ENCODE data around the gene PTPN13.
A peak's percentile ranks its signal among the peaks of the same experiment; 100 is the strongest.
"Not testable (repeated sequence)": the region's sequence is repeated elsewhere in the genome, so short reads cannot be mapped to it uniquely, and the experiment has no call there.

Gene PTPN13

DNA sequence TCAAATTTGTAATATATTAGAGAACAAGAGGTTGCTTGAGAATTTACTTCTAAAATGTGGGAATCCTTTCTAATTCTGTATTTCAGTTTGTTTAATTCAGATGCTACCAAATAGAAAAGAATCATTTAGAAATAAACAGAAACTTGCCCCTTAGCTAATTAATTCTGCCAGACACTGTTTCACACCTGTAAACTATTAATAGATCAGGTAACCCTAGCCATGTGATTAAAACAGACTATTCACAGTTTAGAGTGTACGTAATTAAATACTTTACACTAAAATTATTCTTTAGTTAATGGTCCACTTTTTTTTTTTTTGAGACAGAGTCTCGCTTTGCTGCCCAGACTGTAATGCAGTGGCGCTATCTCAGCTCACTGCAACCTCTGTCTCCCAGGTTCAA is 124.0 kb downstream of the PTPN13 start:
- no peak for DNase-seq

DNA sequence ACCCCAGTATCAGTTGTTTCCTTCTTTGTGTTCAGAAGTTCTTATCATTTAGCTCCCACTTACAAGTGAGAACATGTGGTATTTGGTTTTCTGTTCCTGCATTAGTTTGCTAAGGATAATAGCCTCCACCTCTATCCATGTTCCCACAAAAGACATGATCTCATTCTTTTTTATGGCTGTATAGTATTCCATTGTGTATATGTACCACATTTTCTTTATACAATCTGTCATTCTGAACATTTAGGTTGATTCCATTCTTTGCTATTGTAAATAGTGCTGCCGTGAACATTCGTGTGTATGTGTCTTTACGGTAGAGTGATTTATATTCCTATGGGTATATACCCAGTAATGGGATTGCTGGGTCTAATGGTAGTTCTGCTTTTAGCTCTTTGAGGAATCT is 125.0 kb downstream of the PTPN13 start:
- DNase-seq = not testable (repeated sequence)

DNA sequence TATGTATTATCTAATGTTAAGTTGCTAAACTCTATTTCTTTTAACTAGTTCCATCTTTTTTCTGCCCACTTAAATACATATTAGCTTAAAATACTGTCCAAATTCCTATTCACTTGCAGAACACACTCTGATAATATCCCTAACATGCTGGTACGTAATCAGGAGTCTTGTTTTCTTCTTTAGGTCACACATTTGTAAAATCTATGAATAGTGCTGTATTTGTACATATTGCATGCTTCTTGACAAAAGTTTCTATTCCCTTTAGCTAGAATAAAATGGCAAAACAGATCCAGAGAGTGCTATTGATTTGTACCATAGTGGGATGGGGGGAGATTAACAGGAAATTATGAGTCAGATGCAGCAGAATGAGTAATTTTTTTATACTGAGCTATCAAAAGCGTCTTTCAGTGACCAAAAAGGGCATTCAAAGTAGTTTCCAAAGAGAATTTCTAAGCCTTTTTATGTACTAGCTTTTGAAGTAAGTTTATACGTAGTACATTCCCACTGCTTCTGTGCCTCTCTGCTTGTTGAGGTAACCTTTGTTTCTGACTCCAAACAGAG is 126.5 kb downstream of the PTPN13 start:
- DNase-seq = peak; percentile 55

DNA sequence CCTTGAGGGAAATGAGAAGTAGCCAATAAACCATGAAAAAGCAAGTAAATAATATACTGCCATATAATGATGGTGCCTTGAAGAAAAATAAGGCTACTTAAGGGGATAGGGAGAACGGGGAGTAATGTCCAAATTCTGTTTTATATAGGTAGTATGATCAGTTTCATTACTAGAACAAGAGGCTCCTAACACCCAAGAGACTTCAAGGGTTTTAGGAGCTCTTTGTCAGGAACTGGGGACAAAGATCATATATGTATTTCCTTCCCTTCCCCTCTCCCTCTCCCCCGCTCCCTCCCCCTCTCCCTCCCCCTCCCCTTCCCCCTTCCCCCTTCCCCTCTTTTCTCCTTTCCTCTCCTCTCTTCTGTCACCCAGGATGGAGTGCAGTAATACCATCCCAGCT is 127.3 kb downstream of the PTPN13 start:
- no peak for DNase-seq

DNA sequence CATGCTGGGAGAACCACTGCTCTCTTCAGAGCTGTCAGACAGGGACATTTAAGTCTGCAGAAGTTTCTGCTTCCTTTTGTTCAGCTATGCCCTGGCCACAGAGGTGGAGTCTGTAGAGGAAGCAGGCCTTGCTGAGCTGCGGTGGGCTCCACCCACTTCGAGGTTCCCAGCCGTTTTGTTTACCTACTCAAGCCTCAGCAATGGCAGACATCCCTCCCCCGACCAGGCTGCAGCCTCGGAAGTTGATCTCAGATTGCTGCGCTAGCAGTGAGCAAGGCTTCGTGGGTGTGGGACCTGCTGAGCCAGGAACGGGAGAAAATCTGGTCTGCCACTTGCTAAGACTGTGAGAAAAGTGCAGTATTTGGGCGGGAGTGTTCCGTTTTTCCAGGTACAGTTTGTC is 136.2 kb downstream of the PTPN13 start:
- no peak for DNase-seq

DNA sequence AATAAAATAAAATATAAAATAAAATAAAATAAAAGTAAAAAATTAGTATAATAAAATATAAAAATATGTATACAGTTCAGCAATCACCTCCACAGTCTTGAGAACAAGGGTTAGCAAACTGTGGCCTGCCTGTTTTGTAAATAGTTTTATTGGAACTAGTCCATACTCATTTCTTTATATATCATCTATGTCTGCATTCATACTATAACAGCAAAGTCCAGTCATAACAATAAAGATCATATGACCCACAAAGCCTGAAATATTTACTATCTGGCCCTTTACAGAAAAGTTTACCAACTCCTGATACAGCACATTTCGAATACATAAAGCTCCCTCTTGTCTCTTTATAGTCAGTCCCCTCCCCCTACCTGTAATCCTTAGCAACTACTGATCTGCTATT is 143.1 kb downstream of the PTPN13 start:
- no peak for DNase-seq

DNA sequence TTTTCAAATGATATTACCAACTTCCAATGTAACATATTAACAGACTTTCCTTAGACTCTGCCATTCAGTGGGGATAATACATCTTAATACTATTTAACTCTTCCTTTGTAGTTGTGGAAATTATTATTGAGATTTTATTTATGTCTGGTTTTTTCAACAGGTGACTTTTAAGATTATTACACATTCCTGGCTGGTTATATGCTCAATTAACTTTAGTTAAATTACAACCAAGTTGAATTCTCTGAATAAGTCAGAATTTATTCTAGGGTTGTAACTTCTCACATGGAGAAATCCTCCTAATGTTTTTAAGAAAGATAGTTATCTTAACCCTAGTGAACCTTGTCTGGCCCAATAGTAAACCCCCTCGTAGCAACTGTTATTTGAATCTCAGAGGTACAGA is 147.7 kb downstream of the PTPN13 start:
- no peak for DNase-seq

DNA sequence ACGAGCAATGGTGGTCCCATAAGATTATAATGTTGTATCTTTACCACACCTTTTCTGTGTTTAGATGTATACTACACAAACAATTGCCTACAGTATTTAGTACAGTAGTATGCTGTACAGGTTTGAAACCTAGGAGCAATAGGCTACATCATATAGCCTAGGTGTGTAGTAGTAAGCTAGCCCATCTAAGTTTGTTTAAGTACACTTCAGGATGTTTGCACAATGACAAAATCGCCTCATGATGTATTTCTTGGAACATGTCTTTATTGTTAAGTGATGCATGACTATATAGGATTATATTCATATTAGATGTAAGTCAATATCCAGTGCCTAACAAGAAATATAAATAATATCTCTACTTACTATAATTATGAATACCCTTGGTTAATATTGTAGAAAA is 150.5 kb downstream of the PTPN13 start:
- DNase-seq = no peak

DNA sequence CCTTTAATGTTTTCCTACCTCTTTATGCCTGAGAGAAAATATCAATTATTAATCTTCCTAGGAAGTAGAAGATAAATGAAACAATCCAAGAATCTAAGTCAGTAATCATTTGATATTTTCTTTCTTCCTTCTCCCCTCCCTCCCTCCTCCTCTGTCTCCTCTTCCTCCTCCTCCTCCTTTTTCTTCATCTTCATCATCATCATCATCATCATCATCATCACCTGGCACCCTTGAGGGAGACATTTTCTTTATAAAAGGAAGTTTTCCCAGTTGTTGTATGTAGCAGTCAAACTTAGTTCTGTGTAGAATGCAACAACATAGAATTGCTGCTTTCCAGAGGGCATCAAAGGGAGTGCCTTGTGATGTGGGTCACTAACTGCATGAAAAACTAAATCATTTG is 155.0 kb downstream of the PTPN13 start:
- no peak for DNase-seq

DNA sequence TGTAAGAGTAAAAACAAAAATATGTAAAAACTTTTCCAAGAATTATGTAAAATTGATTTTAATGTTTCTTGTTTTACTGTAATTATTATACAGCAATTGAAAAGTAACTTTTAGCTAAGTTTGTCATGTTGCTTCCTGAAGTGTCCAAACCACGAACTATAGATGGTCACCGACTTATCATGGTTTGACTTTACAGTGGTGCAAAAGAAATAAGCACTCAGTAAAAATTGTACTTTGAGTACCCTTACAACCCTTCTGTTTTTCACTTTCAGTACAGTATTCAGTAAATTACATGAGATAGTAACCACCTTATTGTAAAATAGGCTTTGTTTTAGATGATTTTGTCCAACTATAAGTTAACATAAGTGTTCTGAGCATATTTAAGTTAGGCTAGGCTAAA is 161.3 kb downstream of the PTPN13 start:
- DNase-seq = no peak

DNA sequence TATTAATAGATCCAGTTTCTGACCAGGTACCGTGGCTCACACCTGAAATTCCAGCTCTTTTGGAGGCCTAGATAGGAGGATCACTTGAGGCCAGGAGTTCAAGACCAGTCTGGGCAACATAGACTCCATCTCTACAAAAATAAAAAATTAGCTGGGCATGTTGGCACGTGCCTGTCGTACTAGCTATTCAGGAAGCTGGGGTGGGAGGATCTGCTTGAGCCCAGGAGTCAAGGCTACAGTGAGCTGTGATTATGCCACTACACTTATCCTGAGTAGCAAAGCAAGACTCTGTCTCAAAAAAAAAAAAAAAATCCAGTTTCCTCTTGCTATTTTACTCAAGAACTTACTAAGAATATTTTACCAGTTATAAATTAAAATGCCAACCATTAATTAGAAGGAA is 163.4 kb downstream of the PTPN13 start:
- DNase-seq = no peak

DNA sequence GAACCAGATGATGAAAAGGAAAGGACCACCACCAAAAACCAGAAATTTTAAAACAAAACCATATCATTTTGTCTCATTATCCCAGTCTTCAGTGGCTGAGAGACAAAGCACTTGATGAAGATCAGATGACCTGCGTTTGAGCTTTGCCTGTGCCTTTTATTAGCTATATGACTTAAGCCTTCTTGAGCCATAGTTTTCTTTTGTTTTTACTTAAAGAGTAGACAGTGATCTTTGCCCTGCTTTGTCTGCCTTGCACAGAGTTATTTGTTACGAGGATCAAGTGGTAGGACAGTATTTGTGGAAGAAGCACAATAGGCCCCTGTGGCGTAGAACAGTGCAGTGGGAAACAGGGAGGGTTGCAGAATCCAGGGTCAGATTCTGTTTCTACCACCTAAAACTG is 165.2 kb downstream of the PTPN13 start:
- DNase-seq = no peak

DNA sequence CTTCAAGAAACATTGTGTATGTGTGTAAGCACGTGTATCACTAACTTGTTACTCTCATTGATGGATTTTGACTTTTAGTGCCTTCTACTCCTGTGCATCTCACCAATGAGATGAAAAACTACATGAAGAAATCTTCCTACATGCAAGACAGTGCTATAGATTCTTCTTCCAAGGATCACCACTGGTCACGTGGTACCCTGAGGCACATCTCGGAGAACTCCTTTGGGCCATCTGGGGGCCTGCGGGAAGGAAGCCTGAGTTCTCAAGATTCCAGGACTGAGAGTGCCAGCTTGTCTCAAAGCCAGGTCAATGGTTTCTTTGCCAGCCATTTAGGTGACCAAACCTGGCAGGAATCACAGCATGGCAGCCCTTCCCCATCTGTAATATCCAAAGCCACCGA is 168.5 kb downstream of the PTPN13 start:
- DNase-seq = no peak

DNA sequence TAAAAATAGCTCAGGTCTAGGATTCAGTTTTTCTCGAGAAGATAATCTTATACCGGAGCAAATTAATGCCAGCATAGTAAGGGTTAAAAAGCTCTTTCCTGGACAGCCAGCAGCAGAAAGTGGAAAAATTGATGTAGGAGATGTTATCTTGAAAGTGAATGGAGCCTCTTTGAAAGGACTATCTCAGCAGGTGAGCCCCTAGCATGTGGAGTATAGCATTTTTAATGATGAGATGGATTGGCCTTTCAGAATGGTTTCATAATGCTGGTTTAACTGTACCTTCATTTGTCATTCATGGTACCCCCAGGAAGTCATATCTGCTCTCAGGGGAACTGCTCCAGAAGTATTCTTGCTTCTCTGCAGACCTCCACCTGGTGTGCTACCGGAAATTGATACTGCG is 175.7 kb downstream of the PTPN13 start:
- DNase-seq = no peak

DNA sequence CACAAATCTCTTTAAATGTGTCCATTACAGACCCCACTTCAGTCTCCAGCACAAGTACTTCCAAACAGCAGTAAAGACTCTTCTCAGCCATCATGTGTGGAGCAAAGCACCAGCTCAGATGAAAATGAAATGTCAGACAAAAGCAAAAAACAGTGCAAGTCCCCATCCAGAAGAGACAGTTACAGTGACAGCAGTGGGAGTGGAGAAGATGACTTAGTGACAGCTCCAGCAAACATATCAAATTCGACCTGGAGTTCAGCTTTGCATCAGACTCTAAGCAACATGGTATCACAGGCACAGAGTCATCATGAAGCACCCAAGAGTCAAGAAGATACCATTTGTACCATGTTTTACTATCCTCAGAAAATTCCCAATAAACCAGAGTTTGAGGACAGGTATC is 177.0 kb downstream of the PTPN13 start:
- no peak for DNase-seq

DNA sequence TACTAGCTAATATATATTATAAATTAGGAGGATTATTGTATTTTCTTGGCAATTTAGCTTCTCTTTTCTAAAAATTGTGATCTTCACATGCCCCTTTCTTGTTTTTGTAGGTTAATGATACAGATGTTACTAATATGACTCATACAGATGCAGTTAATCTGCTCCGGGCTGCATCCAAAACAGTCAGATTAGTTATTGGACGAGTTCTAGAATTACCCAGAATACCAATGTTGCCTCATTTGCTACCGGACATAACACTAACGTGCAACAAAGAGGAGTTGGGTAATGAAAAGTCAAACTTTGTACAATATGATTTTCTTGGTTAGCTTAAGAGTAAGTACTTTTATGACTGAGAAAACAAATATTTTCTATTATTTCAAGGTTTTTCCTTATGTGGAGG is 180.9 kb downstream of the PTPN13 start:
- no peak for DNase-seq

DNA sequence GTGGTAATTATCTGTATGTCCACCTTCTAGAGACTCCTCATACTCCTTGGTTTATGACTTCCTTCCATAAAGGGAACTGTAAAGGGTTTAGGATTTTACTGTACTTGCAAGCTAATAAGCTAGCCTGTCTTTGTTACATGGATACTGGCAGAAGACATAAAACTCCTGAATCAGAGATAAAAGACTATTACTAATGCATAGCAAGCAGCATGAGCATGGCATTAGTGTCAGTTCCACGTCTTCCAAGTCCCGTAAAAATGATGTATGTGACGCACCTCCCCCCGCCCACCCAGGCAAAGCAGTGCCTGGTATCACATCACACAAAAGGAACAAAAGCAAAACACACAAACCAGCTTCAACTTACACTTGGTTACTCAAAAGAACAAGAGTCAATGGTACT is 184.1 kb downstream of the PTPN13 start:
- no peak for DNase-seq

DNA sequence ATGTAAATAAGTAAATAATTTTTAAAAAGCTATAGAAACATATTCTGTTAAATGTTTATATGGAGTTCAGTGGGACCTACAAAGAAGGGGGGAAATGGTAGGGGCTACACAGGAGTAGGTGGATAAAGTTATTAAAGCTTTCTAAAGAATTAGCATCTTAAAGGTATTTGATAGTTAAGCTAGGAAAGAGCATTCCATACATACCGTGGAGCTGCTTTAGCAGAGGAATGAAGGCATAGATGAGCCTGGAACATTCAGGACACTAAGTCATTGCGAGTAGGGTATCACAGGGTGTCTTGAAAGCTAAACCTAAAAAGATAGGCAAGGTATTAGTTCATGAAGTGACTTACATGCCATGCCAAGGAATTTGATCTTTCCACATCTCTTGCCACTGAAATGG is 194.7 kb downstream of the PTPN13 start:
- DNase-seq = no peak

DNA sequence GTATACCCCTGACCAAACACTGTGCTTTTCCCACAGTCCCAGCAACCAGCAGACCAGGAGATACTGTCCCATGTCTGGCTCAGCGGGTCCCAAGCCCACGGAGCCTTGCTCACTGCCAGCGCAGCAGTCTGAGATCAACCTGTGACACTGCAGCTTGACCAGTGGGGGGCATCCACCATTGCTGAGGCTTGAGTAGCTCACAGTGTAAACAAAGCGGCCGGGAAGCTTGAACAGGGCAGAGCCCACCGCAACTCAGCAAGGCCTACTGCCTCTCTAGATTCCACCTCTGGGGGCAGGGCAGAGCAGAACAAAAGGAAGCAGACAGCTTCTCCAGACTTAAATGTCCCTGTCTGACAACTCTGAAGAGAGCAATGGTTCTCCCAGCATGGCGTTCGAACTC is 197.0 kb downstream of the PTPN13 start:
- no peak for DNase-seq

DNA sequence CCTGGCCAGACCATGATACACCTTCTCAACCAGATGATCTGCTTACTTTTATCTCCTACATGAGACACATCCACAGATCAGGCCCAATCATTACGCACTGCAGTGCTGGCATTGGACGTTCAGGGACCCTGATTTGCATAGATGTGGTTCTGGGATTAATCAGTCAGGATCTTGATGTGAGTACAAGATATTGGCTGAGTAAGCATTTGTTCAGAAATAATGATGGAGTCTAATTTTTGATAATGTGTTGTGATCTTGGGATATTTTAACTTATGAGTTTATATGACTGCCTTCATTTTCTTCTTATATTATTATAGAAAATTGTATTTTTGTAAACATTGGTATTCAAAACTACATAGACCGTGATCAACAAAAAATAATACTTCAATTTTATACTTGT is 215.7 kb downstream of the PTPN13 start:
- no peak for DNase-seq

DNA sequence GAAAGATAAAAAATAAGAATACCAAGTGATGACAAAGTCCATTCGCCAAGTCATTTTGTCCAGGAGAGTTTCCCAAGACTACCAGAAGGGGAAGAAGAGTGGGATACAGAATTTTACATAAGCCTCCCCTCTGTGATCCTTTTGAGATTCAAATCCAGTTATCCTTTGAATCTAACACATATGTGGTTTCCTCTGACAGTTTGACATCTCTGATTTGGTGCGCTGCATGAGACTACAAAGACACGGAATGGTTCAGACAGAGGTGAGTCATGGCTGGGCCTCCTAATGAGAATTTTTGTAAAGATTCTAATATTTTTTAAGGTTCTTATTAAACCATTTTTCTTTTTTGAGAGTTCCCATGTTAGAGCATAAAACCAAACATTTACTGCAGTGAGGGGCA is 216.7 kb downstream of the PTPN13 start:
- DNase-seq = peak; percentile 31

DNA sequence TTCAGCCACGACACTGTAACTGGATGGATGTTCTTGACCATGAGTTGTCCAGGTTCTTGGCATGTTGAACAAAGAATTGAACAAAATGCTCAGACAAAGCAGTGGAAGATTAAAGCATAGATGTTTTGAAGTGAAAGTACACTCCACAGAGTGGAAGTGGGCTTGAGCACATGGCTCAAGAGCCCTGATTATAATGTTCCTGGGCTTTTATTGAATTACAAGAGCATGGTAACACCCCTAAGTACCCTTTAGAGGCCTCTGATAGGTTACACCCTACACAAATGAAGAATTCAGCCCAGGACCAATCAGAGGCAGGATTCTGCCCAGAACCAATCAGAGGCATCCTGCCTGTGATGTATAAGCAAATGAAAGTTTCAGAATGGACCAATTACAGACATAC is 221.5 kb downstream of the PTPN13 start:
- DNase-seq = no peak

DNA sequence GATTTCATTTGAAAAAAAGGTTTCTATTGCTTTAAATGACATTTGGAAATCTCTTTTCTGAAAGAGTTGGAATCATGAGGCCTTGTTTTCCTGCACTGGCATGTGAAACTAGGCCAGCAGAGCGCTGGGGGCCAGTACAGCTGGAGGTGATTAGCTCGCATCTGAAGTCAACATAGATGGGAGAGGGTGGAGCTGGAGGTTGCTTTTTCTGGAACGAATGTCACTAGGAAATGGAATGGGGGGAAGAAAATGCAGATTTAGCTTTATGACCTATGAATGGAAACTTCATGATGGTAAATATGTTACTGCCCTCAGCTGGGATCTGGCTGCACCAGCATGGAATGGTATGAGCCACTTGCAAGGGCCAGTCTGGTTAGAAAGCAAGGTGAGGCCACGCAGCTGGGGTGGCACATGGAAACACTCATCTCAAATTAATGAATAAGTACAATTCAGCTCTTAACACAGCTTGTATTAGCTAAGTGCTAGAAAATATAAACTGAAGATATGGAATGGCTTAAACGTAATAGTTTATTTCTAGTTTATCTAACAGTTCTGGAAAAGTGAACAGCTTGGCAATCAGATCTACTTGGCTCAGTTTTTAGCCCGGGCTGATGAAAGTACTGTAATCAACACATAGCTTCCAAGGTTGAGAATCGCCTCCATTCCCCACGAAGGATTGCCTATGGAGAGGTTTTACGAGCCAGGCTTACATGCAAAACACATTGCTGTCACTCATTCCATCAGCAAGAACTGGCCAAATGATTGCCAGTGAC is 222.6 kb downstream of the PTPN13 start:
- DNase-seq = peak; percentile 78

DNA sequence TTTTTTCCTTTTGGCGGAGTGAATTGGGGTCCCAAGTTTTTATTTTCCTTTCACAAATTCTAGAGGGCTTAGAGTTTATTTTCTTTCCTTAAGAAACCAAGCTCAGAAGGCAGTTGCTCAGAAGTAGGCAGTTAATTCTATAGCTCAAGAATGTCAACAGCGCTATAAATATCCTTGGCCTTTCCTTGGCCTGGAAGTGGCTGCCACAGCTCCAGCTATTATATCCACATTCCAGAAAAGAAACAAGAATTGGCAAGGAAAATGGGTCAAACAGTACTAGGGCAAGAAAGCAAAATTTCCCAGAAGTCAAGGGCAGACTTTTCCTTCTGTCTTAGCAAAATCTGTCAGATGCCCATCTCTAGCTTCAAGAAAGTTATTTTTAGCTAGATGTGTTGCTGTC is 224.1 kb downstream of the PTPN13 start:
- peak; percentile 84 for DNase-seq

DNA sequence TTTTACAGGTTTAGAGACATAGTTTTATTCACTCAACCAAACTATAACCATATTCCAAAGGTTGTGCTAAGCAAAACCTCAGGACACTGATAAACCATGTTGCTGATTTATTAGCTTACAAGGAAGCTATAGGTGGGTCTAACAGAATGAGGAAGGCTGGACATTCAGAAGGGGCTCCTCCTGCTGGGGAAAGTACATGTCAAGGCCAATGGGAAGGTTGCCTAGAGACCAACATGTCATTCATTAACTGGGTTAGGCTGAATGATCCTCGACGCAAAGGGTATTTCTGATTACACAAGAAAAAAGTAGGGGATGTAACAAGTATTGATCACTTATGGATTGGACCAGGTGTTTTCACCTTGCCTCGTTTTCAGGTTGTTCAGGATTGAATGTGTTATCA is 224.7 kb downstream of the PTPN13 start:
- no peak for DNase-seq

Data from fibroblast of skin of right biceps (primary cell).